ENCODE results near the gene FOXA3.

The FOXA3 gene

DNA sequence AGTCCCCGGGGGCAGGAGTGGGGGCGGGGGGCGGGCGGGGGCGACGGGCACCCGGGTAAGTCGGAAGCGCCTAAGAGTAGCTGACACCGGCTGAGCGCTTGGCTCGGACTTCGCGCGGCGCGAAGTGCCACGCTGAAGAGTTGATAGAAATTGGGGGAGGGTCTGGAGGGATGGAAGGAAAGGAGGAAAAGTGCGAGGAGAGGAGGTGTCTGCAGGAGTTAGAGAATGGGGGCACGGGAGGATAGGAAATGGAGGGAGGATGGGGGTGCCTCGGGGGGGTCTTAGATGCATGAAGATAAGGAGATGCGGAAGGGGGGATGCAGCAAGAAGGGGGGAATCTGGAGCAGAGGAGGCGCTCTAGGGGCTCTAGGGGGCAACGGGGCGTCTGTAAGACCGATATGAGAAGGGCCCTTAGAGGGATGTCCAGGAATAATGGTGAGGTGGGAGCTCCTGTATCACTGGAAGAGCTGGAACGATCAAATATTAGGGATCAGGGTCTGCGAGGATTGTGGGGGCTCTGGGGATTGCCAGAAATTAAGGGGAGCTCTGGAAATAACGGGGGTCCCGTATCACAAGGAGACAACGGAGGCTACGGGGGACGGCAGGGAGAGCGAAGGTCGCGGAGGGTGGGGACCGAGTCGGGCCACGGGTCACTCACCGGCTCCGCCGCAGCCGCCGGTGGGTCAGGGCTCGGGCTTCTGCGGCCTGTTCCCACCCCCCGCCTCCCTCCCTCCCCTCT, 38.0 kb downstream of the FOXA3 start, which contains the start of gene MYPOP (continued):
- TF ChIP-seq, protein P1, sequence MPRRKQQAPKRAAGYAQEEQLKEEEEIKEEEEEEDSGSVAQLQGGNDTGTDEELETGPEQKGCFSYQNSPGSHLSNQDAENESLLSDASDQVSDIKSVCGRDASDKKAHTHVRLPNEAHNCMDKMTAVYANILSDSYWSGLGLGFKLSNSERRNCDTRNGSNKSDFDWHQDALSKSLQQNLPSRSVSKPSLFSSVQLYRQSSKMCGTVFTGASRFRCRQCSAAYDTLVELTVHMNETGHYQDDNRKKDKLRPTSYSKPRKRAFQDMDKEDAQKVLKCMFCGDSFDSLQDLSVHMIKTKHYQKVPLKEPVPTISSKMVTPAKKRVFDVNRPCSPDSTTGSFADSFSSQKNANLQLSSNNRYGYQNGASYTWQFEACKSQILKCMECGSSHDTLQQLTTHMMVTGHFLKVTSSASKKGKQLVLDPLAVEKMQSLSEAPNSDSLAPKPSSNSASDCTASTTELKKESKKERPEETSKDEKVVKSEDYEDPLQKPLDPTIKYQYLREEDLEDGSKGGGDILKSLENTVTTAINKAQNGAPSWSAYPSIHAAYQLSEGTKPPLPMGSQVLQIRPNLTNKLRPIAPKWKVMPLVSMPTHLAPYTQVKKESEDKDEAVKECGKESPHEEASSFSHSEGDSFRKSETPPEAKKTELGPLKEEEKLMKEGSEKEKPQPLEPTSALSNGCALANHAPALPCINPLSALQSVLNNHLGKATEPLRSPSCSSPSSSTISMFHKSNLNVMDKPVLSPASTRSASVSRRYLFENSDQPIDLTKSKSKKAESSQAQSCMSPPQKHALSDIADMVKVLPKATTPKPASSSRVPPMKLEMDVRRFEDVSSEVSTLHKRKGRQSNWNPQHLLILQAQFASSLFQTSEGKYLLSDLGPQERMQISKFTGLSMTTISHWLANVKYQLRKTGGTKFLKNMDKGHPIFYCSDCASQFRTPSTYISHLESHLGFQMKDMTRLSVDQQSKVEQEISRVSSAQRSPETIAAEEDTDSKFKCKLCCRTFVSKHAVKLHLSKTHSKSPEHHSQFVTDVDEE (CRISPR knock-in tag; IDR thresholded peaks at IDR 0.05), result no peak
- TF ChIP-seq TOX (CRISPR knock-in tag; IDR thresholded peaks at IDR 0.05; ENCODE audit: borderline replicate concordance) (no peak), GLIS3 (CRISPR knock-in tag; IDR thresholded peaks at IDR 0.05) (no peak), POU6F1 (CRISPR knock-in tag; IDR thresholded peaks at IDR 0.05; ENCODE audit: borderline replicate concordance, low read depth) (no peak), RARB (CRISPR knock-in tag; IDR thresholded peaks at IDR 0.05) (no peak)

GRCh38 chr19:45902651-45903625, 38.8 kb downstream of the FOXA3 start:
- TF ChIP-seq TOX (CRISPR knock-in tag; IDR thresholded peaks at IDR 0.05; ENCODE audit: borderline replicate concordance) (no peak), PPARA (CRISPR knock-in tag; IDR thresholded peaks at IDR 0.05; ENCODE audit: borderline replicate concordance) (no peak), BACH2 (CRISPR knock-in tag; IDR thresholded peaks at IDR 0.05; ENCODE audit: borderline replicate concordance) (no peak), ARNTL (CRISPR knock-in tag; IDR thresholded peaks at IDR 0.05; ENCODE audit: borderline replicate concordance, low read depth) (no peak), ZNF70 (CRISPR knock-in tag; IDR thresholded peaks at IDR 0.05) (no peak), GLIS3 (CRISPR knock-in tag; IDR thresholded peaks at IDR 0.05) (no peak)
- peak; percentile 93 for ATAC-seq

DNA sequence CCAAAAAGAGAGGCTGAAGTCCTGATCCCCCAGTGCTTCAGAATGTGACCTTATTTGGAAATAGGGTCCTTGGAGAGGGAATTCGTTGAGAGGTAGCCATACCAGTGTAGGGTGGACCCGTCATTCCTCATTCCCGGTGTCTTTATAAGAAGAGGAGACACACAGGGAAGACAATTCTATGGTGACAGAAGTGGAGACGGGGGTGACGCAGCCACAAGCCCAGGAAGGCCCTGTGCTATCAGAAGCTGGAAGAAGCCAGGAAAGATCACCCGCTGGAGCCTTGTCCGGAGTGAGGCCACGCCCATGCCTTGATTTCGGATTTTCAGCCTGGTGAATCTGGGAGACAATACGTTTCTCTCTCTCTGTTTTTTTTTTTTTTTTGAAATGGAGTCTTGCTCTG, 40.9 kb downstream of the FOXA3 start:
- ATAC-seq, result no peak
- TF ChIP-seq CSRNP3 (CRISPR knock-in tag; IDR thresholded peaks at IDR 0.05) (no peak), TOX (CRISPR knock-in tag; IDR thresholded peaks at IDR 0.05; ENCODE audit: borderline replicate concordance) (no peak), RARB (CRISPR knock-in tag; IDR thresholded peaks at IDR 0.05) (no peak), GLIS3 (CRISPR knock-in tag; IDR thresholded peaks at IDR 0.05) (no peak), SNAI2 (CRISPR knock-in tag; IDR thresholded peaks at IDR 0.05) (no peak), ESRRG (CRISPR knock-in tag; IDR thresholded peaks at IDR 0.05) (no peak), PPARA (CRISPR knock-in tag; IDR thresholded peaks at IDR 0.05; ENCODE audit: borderline replicate concordance) (no peak), ZFP30 (CRISPR knock-in tag; IDR thresholded peaks at IDR 0.05) (no peak), TCF4 (CRISPR knock-in tag; IDR thresholded peaks at IDR 0.05; ENCODE audit: borderline replicate concordance) (no peak), ZNF8 (CRISPR knock-in tag; IDR thresholded peaks at IDR 0.05) (no peak), ZC3H10 (CRISPR knock-in tag; IDR thresholded peaks at IDR 0.05) (no peak), ZNF565 (CRISPR knock-in tag; conservative IDR thresholded peaks at IDR 0.05; ENCODE audit: low read depth) (no peak), OSR1 (CRISPR knock-in tag; IDR thresholded peaks at IDR 0.05) (no peak), ISL1 (CRISPR knock-in tag; IDR thresholded peaks at IDR 0.05) (no peak), POU6F1 (CRISPR knock-in tag; IDR thresholded peaks at IDR 0.05; ENCODE audit: borderline replicate concordance, low read depth) (no peak), ZNF70 (CRISPR knock-in tag; IDR thresholded peaks at IDR 0.05) (no peak)
